A549 treated with dexamethasone at 1 μM for 4 hours (cell line): Measurements from ENCODE around the gene PACS1. TPM values are rescaled to one million over a fixed set of nuclear protein-coding genes. Genes with fewer than 3 reads are reported as not detected.

ENCODE experiments used
- total RNA-seq: library from RNA; stranded (reverse); fragments of 200-300 nt; extraction: Qiagen RNA extraction; gene quantifications from 5 replicates; pipeline ENCODE4 v1.2.3, GENCODE V29; 2022

The PACS1 gene
- total RNA-seq: 61.9 to 105 TPM (median 92.3 TPM) in 5 replicates

DNA sequence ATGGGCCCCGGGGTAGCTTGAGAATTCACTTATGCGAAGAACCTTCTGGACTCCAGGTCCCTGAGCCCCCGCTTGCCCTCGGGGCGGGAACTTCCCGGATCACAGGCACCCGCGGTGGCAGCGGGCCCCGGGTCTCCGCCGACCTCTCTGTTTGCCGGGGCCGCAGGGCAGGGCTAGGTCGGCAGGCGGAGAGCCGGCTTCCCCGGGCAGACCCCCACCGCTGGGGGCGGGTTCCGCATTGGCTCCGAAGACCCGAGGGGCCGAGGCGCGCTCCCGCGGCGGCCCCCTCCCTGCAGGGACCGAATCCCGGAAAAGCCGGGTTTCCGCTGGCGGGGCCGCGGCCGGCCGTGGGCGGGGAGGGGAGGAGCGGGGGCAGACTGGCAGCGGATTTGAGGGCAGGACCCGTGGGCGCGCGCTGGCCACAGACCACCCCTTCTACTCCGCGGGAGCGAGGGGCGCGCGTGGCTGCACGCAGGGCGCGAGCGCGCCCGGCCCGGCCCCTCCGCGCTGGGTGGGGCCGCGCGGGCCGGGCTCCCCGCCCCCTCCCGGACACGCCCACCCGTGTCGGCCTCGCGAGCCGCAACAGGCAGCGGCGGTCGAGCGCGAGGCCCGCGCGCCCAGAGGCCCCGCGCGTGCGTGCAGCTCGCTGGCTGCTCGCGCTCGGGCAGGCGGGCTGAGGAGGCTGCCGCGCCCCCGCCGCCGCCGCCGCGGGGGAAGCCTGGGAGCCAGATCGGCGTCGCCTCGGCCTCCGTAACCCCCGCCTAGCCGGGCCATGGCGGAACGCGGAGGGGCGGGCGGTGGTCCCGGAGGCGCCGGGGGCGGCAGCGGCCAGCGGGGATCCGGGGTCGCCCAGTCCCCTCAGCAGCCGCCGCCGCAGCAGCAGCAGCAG, at the start of gene PACS1:
TSS of gene PACS1 (plus strand) at position 558 of the 889 bp plus-strand sequence. CDS start at position 773, 215 bp downstream.

DNA sequence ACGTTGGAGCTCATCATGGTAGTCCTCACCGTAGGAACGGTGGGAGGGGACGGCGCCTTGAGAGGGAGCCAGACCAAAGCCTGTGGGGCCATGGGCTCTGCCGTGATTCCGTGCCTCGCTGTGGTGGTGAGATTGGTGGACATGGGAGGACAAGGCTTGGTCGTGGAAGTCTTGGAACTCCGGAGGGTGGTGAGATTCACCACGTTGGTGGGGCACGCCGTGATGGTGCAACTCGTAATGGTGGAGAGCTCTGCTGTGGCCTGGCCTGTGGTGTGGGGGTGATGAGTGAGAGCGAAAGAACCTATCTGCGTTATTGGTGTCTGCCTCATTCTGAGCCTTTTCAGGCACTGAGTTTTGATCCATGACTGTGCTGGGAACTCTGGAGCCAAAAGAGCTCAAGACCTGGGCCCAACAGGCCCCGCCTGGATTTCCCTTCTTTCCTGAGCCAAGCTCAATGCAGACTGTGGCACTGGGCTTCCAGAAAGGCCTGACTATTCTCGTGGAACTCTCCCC, 44.0 kb upstream of the PACS1 start, which contains the start of gene CATSPER1:
TSS of gene CATSPER1 (minus strand) at position 463 of the 513 bp plus-strand sequence. CDS start at position 363, 100 bp downstream.

DNA sequence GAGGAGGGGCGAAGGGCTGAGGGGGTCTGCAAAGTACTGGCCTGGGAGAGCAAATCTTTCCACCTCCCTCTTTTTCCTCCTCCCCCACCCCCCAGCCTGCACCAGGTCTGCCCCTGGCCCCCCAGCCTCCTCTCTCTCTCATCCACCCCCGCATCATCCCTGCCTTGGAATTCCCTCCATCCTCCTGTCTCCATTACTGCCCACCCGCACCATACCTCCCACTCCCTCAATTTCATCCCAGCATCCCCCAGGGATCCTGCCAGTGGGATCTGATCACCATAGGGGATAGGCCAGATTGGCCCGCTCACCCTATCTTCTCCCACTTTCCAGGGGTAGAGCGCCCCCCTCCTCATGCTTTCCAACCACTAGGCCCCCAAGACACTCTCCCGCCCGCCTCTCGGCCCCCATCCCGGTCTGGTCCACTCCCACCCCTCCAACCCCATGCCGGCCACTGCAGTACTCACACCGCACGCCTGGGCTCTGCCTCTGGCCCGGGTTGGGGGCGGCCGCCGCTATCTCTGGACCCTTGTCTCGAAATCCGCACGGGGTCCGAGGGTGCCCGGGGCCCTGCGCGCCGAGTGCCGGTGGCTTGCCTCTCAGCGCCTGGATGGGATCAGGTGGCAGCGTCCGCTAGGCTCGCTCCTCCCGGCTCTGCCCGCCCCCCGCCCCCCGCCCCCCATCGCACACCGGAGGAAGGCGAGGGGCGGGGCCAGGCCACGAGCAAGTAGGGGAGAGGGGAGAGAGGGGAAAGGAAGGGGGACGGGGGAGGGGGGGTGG, 21.3 kb upstream of the PACS1 start, which contains the start of gene GAL3ST3:
TSS of gene GAL3ST3 (minus strand) at position 615 of the 777 bp plus-strand sequence. CDS start 3,746 bp downstream, outside the sequence.

DNA sequence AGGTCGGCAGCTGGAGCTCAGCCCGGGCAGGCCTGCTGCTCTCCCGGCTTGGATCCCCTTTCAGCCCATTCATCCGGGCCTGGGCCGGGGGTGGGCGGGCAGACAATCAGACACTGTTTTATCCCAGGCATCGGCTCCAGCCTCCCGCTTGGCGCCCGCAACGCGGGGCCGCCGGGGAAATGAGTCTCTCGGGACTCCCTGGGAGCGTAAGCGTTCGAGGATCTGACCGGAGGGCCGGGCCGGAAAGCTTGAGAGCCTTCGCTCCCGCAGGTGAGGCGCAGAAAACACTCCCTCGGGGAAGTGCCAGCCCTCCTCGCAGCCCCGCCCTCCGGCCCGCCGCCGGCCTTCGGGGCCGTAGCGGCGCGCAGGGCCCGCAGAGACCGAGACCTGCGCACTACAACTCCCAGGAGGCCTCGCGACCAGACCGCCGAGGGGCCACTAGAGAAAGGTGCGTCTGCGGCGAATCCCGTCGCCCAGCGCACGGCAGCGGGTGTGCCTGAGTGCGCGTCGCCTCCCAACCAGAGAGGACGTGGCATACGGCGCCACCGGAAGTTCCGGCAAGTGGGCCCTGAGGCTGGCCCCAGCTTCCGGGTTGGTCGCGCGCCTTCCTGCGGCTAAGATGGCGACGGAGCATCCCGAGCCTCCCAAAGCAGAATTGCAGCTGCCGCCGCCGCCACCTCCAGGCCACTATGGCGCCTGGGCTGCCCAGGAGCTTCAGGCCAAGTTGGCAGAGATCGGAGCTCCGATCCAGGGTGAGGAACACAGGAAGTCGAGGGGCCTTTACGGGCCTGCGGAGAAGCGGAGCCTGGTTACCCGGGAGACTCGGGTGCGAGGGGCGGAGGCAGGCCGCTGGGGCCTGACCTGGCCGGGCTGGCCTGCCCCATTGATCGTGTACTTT, 18.1 kb upstream of the PACS1 start, which contains the start of gene SF3B2:
TSS of gene SF3B2 (plus strand) at position 599 of the 898 bp plus-strand sequence. CDS start at position 620, 21 bp downstream.

DNA sequence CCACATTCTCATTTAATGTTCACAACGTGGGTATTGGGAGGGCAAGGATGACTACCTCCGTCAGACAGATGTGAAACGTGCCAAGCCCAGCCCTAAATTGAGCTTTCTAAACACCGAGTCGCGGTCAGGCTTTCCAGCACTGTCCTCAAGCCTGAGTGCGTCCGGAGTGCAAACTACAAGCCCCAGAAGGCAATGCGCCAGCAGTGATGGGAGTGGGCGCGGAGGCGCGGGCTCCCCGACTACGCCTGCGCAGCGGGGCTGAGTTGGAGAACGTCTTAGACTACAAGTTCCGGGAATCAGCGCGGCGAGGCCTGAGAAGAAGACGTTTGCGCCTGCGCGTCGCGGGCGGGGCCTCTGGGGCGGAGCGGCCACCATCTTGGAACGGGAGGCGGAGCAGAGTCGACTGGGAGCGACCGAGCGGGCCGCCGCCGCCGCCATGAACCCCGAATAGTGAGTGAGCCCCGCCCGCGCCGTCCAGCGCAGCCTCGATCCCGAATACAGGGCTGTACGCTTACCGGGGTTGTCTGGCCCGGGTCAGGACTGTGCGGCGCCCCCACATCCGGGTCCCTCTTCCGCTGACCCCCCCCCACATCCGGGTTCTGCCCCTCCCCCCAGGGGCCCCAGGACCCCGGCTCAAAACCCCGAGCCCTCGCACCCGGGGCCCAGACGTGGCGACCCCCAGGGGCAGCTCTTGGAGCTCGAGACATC, 198.3 kb downstream of the PACS1 start, which contains the start of gene RAB1B:
TSS of gene RAB1B (plus strand) at position 396 of the 708 bp plus-strand sequence. CDS start at position 437, 41 bp downstream.

DNA sequence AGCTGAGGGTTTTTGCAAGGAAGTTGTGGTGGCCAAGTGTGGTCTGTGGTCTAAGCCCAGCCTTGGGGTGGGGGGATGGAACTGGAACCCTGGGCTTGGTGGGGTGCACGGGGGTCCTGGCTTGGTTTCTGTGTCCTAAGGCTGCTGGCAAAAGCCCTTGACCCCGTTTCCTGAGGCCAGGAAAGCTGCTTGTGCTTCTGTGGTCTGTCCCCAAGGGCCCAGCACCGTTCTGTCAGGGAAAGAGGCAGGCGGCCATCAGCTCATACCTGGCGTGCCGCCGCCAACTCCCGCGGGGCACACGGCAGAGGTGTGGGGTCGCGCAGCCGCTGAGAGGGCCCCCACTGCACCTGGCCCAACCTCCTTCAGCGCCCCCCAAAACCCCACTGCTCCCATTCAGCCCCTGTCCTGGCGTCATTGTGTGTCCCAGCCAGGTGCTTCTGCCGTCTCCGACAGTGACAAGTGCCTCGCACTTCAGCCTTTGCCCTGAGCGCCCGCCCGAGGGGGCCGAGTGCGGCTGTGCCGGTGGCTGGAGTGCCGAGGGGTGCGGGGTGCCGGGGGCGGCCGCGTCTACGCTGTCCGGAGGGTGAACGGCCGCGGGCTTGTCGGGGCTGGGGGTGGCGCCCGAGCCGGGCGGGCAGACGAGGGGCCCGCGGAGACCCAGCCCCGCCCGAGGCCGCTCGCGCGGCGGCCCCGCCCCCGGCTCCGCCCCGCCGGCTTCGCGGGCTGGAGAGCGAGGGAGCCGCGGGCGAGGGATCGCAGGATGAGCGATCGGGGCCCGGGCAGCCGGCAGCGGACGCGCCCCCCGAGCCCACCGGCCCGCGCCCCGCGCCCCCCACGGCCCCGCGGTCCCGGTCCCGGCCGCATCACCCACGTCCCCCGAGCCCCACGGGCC, 207.6 kb downstream of the PACS1 start, which contains the start of gene CNIH2:
TSS of gene CNIH2 (plus strand) at position 705 of the 892 bp plus-strand sequence. CDS start 282 bp downstream, outside the sequence.

DNA sequence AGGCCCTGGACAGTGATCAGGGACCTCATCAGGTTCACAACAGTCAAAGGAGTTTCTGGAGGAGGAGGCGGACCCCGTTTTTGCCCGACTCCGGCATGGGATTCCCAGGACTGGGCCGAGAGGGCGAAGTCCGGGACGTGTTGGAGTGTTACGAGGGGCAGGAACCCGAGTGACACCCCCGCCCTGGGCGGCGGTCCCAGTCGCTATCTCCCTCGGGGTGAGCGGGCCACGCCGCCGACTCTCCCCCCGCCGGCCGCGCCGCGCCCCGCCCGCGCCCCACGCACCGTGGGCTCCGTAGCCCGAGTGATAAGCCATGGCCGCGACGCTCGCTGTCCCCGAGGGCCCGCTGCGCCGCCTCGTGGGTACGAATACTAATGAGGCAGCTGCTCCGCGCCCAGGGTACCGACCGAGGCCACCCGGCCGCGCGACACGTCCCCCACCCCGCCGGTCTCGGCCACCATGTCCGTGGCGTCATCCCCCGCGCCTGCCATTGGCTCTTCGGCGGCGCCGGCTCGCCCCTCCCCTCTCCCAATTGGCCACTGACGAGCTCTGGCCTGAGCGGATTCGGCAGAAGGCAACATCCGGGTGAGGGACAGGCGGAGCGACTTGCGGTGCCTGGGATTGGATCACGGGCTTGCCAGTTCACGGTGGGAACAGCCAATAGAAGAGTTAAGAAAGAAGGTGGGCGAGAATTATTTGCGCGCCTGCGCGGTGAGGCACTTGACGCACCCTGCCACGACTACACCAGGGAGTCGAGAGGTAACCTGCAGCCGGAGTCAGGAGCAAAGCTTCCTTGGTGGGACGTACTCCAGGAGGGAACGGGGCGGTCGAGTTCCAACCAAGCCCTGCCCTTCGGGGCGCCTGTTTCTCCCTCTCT, 218.8 kb downstream of the PACS1 start, which contains the start of gene YIF1A:
TSS of gene YIF1A (minus strand) at position 473 of the 877 bp plus-strand sequence. CDS start at position 315, 158 bp downstream.

DNA sequence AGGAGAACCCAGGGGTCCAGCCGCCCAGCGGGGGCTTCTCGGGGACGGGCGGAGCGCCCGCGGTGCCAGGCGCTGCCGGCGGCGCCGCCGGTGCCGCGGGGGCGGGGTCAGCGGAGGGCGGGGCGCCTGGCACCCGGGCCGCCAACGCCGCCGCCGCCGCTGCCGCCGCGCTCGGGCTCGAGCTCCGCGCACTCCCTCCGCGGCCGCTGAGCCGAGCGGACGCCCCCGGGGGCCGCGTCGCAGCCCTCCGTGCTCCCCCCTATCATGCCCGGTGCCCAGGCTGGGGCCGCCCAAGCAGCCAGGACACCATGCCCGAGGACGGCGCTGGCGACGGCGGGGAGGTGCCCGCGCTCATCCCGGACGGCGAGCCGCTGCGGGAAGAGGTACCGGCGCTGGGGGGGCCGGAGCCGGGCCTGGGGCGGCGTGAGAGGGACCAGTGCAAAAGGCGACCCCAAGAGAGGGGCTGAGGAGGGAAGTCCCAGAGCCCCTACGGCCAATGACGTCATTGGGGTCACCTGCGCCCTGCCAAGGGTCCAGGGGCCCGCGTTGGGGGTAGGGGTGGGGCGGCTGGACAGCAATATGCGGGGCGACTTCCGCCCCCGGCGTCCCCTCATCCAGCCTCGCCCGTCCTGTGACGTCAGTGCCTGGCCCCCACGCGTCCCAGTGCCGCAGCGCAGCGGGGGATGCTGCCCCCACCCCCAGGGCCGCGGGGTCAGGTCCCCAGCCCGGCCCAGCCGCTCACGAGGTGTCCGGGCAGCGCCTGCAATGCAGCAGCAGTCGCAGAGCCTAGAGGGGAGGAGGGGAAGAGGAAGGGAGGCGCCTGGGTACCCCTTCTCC, 221.9 kb downstream of the PACS1 start, which contains the start of gene TMEM151A:
TSS of gene TMEM151A (plus strand) at position 189 of the 837 bp plus-strand sequence. CDS start at position 309, 120 bp downstream.

Other genes with a start within 250 kb of the PACS1 start
- 0.03 to 0.08 TPM (median 0.04 TPM) in 3 of 5 replicates, not detected in the others for gene SNX32, start 236.3 kb upstream of the PACS1 start, total RNA-seq
- 2,038 to 2,379 TPM (median 2,208 TPM) in 5 replicates for gene CFL1, start 212.1 kb upstream of the PACS1 start, total RNA-seq
- 22.6 to 34.8 TPM (median 32.1 TPM) in 5 replicates for gene MUS81, start 209.8 kb upstream of the PACS1 start, total RNA-seq
- 0.21 to 1.0 TPM (median 0.78 TPM) in 5 replicates for gene EFEMP2, start 197.5 kb upstream of the PACS1 start, total RNA-seq
- gene CTSW, start 190.4 kb upstream of the PACS1 start, total RNA-seq: 0.07 to 0.15 TPM in 2 of 5 replicates, not detected in the others
- gene FIBP, start 181.8 kb upstream of the PACS1 start, total RNA-seq: 68.8 to 91.4 TPM (median 86.2 TPM) in 5 replicates
- gene CCDC85B, start 179.6 kb upstream of the PACS1 start, total RNA-seq: 20.6 to 40.4 TPM (median 35.5 TPM) in 5 replicates
- 101 to 162 TPM (median 128 TPM) in 5 replicates for gene FOSL1, start 169.9 kb upstream of the PACS1 start, total RNA-seq
- 27.5 to 41.8 TPM (median 38.7 TPM) in 5 replicates for gene C11orf68, start 151.2 kb upstream of the PACS1 start, total RNA-seq
- gene DRAP1, start 150.8 kb upstream of the PACS1 start, total RNA-seq: 168 to 287 TPM (median 230 TPM) in 5 replicates
- gene TSGA10IP, start 124.8 kb upstream of the PACS1 start, total RNA-seq: not detected in 5 replicates
- 46.1 to 70.0 TPM (median 66.5 TPM) in 5 replicates for gene SART1, start 108.5 kb upstream of the PACS1 start, total RNA-seq
- 39.5 to 47.3 TPM (median 42.0 TPM) in 5 replicates for gene EIF1AD, start 68.1 kb upstream of the PACS1 start, total RNA-seq
- gene BANF1, start 67.8 kb upstream of the PACS1 start, total RNA-seq: 383 to 500 TPM (median 463 TPM) in 5 replicates
- not detected in 5 replicates for gene CST6, start 58.3 kb upstream of the PACS1 start, total RNA-seq
- 0.61 to 0.99 TPM (median 0.95 TPM) in 5 replicates for gene CATSPER1, start 43.8 kb upstream of the PACS1 start, total RNA-seq
- gene GAL3ST3, start 21.1 kb upstream of the PACS1 start, total RNA-seq: not detected in 5 replicates
- gene SF3B2, start 17.9 kb upstream of the PACS1 start, total RNA-seq: 175 to 193 TPM (median 190 TPM) in 5 replicates
- 31.6 to 50.9 TPM (median 48.2 TPM) in 5 replicates for gene KLC2, start 187.4 kb downstream of the PACS1 start, total RNA-seq
- 120 to 159 TPM (median 153 TPM) in 5 replicates for gene RAB1B, start 198.4 kb downstream of the PACS1 start, total RNA-seq
- 1.3 to 2.9 TPM (median 2.5 TPM) in 5 replicates for gene CNIH2, start 207.9 kb downstream of the PACS1 start, total RNA-seq
- 90.1 to 113 TPM (median 106 TPM) in 5 replicates for gene YIF1A, start 218.9 kb downstream of the PACS1 start, total RNA-seq
- gene TMEM151A, start 221.6 kb downstream of the PACS1 start, total RNA-seq: 2.0 to 3.8 TPM (median 3.5 TPM) in 5 replicates
- gene CD248, start 246.8 kb downstream of the PACS1 start, total RNA-seq: not detected in 5 replicates